Measurements from ENCODE around the gene PITHD1.

GRCh38 chr1:23814016-23814415, 35.8 kb downstream of the PITHD1 start:
- TF ChIP-seq, protein P1, sequence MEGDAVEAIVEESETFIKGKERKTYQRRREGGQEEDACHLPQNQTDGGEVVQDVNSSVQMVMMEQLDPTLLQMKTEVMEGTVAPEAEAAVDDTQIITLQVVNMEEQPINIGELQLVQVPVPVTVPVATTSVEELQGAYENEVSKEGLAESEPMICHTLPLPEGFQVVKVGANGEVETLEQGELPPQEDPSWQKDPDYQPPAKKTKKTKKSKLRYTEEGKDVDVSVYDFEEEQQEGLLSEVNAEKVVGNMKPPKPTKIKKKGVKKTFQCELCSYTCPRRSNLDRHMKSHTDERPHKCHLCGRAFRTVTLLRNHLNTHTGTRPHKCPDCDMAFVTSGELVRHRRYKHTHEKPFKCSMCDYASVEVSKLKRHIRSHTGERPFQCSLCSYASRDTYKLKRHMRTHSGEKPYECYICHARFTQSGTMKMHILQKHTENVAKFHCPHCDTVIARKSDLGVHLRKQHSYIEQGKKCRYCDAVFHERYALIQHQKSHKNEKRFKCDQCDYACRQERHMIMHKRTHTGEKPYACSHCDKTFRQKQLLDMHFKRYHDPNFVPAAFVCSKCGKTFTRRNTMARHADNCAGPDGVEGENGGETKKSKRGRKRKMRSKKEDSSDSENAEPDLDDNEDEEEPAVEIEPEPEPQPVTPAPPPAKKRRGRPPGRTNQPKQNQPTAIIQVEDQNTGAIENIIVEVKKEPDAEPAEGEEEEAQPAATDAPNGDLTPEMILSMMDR (IDR thresholded peaks at IDR 0.05; ENCODE audit: low read depth, low read length, poor library complexity, severe bottlenecking) = no peak
- no peak for TF ChIP-seq EZH2phosphoT487 (IDR thresholded peaks at IDR 0.05; ENCODE audit: borderline replicate concordance, low read length)
